GM21737 (cell line): ENCODE measurements around the gene ABCD1.
"Not testable (repeated sequence)": the region's sequence is repeated elsewhere in the genome, so short reads cannot be mapped to it uniquely, and the experiment has no call there.

Experiments
- ATAC-seq: cut with Tn5 transposase; IDR thresholded peaks from one replicate; pipeline ENCODE4 v1.9.1; 2021; ENCODE audit warnings: mild to moderate bottlenecking, moderate library complexity; ENCODE audit not compliant: unreplicated experiment

The ABCD1 gene

GRCh38 chrX:153707406-153707805 is 17.2 kb upstream of the ABCD1 start:
- no peak for ATAC-seq

- ATAC-seq: no peak
Measured at GRCh38 chrX:153708415-153708814, 16.2 kb upstream of the ABCD1 start.

- no peak for ATAC-seq
Measured at GRCh38 chrX:153709726-153710674, 14.7 kb upstream of the ABCD1 start.

- ATAC-seq: no peak
Measured at GRCh38 chrX:153714256-153714655, 10.4 kb upstream of the ABCD1 start.

GRCh38 chrX:153717445-153717844 is 7.2 kb upstream of the ABCD1 start:
- ATAC-seq: no peak

DNA sequence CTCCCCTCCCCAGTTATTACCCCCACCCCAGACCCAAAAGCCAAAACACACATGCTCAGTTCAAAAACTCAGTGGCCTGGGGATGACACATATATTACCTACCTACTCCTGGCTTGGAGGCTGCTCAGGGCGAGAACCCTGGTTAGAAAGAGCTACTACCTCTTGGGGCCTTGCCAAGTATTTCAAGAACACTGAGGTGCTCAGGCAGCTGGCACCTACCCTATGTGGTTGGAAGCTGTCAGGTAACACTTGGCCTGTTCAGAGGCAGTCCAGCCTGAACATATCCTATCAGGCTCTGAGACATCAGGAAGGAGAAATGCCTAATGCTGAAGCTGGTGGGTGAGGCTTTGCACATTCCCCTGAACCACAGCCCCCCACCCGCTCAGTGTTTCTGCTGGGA is 5.4 kb upstream of the ABCD1 start:
- no peak for ATAC-seq

- ATAC-seq: no peak
Measured at GRCh38 chrX:153719701-153720100, 5.0 kb upstream of the ABCD1 start.

GRCh38 chrX:153722704-153723350 is 1.8 kb upstream of the ABCD1 start:
- no peak for ATAC-seq

DNA sequence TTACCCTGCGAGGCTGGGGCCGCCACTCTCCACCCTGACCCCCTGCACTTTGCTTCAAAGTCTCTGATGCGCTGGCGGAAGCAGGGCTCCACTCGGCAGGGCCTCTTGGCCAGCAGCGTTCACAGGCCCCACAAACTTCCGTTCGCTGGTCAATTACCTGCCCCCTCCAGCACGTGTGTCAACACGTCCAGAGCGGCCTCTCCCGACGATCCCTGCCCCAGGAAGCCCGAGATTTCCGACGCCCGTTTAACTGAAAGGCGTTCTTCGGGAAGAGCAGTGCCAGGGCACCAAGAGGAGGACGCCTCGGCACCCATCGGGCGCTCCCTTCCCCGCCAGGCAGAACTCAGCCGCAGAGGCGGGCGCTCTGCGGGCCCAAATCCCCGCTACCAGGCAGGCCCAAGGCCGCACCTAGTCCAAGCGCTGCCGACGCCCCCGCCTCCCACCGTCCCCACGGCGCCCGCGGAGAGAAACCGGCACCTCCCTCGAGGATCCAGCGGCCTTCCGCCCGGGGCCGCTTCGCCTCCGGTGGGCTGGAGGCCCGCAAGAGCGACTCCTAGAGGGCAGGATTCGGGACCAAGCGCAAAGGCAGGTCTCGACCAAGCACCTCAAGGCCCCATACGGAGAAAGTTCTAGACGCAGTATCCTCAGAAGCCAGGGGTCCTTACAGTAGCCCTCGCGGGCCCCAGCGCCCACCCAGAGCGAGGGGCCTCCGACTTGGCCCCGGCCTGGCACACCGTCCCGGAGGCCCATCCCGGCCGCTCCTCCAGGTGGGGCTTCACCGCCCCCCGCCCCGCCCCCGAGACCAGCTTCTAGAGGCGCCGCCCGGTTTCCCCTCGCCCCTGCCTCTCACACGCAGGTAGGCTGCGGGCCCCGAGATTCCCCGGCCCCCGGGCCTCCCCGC is 1.1 kb upstream of the ABCD1 start:
- peak; percentile 25 for ATAC-seq

- peak; percentile 1 for ATAC-seq
Measured at GRCh38 chrX:153725039-153725831, 579 bp downstream of the ABCD1 start.

GRCh38 chrX:153725832-153726285 is 1.2 kb downstream of the ABCD1 start:
- no peak for ATAC-seq

- ATAC-seq: peak; percentile 41
Measured at GRCh38 chrX:153726286-153727122, 1.8 kb downstream of the ABCD1 start.

- no peak for ATAC-seq
Measured at GRCh38 chrX:153727123-153727931, 2.7 kb downstream of the ABCD1 start.

DNA sequence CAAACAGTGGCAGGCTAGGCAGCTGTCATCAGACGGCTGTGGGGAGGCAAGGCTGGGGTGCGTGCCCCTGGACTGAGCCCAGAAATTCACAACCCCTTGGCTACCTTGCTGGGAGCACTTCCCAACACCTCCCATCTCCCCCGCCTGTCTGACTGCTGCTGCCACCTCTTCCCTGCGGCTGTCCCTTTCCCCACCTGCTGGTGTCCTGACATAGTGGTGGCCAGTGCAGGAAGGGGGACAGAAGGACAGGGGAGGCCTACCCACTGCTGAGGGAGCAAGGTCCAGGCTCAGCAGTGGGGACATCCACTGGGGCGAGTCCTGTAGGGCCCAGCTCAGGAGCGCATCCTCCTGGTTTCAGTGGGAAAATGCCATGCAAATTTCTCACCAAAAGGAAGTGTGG is 3.4 kb downstream of the ABCD1 start:
- ATAC-seq: no peak

GRCh38 chrX:153728951-153729631 is 4.4 kb downstream of the ABCD1 start:
- ATAC-seq: no peak

- not testable (repeated sequence) for ATAC-seq
Measured at GRCh38 chrX:153730115-153730514, 5.5 kb downstream of the ABCD1 start.

DNA sequence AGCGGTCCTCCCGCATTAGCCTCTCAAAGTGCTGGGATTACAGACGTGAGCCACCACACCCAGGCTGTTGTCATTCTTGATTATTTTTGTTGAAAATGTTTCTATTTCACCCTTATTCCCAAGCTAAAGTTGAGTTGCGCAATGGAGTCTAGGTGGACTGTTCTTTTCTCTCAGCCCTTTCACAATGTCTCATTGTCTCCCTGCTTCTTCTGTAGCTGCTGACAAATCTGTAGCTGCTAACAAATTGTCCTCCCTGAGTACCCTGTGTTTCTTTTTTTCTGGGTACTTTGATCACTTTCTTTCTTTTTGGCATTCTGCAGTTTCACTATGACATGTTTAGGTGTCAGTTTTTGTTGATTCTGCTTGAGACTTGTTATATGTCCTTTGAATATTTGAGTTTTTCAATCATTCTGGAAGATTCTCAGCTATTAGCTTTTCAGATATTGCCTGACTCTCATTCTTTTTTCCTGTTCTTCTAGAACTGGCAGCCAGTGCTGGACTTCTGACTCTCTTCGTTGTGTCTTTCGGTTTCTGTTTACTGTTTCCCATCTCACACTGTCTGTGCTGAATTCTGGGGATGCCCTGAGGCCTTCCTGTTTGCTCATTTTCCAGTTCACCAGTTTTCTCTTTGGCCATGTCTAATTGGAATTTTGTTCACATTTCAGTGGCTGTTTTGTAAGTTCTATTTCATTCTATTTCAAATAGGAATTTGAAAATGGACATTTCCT is 6.6 kb downstream of the ABCD1 start:
- ATAC-seq: no peak
